ENCODE measurements around the gene C4orf36.

The C4orf36 gene

DNA sequence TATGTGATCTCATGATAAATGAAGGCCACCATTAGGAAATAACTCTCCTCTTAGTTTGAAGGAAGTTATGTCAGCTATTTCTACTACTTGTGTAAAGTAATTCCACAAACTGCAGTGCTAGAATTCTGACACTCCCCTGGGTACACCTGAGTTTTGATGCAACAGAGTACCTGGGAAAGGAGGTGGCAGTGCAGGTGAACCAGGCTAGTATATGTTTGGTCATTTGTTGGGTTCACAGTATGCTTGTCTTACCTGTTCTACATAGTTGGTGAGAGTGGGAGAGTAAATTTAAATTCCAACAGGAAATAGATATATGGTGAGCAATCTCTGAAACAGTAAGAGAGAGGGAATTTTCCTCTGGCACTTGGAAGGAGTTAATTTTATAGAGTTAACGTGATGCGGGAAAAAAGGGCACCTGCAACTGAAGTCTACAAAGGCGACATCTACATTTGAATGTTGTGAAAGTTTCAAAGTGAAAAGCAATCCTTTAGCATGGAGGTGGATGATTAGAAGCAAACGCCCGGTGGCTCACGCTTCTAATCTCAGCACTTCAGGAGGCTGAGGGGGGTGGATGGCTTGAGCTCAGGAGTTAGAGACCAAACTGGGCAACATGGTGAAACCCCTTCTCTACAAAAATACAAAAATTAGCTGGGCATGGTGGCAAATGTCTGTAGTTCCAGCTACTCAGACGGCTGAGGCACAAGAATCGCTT lies 34.7 kb downstream of the C4orf36 start:
- DNase-seq (ENCODE audit: low spot score) = no peak

DNA sequence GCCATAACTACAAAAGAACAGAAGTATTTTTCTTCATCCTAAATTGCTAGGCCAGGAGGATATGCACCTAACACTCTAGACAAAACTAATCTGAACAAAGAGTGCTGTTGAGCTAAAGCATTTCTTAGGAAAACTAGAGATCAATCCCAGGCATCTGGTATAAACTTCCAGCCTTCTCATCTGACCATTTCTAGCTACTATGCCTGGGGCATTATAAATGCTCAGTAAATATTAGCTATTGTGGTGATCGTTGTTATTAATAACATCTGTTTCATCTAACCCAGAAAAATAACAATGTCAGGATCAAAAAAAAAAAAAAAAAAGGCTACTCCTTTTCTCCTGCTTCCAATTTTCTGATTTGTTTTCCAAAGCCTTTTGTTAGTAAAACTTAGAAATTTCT lies 35.3 kb downstream of the C4orf36 start:
- DNase-seq (ENCODE audit: low spot score) = no peak

DNA sequence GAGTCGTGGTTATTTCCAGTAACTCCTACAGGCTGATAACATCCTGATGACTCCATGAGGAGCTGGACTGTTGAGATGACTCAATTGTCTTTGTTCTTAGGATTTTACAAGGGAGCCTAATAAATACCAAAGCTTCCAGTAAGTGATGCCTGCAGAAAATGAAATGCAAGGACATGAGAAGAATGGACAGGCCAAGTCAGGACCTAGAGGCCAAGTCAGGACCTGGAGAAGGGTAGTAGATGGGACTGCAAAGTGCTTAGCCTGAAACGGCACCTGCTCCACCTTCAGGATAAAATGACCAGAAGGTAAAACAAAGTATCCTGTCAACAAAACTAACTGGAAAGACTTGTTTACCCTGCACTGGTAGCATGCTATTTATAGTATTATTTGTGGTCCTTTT lies 36.6 kb downstream of the C4orf36 start:
- DNase-seq (ENCODE audit: low spot score) = peak; percentile 44

DNA sequence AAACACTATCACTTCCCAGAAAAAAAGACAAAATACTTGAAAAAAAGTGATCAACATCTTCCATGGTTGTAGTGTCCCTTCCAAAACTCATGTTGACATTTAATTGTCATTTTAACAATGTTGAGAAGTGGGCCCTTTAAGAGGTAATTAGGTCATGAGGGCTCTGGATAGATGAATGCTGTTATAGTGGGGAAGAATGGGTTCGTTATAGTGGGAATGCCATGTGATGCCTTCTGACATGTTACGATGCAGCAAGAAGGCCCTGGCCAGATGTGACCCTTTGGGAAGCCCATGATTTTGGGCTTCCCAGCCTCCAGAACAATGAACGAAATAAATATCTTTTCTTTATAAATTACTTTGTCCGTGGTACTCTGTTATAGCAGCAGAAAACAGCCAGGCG lies 39.0 kb downstream of the C4orf36 start:
- no peak for DNase-seq (ENCODE audit: low spot score)

DNA sequence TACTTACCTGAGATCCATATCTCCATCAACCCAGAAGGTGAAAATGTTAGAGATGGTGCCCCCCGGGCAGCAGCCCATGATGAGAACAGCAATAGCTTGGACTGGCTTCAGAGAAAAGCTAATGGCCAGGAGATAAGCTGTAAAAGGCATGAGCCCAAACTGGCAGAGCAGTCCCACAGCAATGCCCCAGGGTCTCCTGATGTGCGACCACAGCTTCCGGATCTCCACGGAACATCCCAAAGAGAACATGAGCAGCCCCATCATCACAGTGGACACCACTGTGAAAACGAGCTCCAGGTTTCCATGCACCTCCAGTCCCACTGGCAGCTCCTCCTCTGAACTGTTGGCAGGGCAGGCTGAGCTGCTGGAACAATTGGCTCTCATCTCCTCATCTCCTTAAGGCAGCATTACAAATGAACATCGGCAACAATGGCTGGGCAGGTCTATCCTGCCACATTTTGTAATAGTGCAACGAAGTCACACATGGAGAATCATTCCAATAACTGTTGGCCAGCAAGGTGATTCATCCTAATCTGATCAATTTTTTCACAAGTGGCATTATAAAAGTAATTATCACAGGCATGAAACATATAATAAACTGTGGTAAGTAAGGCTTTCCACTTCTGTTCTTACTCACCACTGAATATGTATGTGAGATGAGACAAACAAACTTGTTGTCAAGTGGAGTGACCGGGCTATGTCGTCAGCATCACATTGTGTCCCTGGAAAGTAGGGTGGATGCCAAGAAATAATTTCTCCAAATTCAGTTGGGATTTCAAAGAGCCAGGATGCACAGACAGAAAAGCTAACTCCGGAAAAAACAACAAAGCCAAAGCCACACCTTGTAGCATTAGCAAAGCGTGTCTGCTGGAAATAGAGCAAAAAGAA lies 43.2 kb downstream of the C4orf36 start, which contains the start of gene SLC10A6:
Gene SLC10A6, minus strand, starts transcription at position 653 of the 888 bp plus-strand sequence. Its CDS starts 269 bp downstream, at position 384.
- DNase-seq (ENCODE audit: low spot score) = no peak

DNA sequence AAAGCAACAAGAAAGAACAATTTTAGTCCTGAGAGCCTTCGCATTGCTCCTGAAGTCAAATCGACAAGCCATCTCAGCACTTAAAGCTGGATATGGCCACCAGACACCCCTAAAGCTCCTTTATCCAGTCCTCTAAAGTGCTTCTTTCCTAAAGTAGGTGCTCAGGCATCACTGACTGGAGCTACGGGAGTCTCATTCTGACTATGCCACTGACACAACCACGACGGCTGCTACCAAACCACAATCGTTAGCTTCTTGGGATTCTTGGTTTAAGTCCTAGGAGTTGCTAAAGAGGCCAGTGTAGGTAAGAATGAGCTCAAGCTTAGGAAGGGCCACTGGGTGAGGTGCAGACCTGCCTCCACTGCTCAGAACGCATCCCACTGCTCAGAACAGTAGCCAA lies 44.1 kb downstream of the C4orf36 start:
- DNase-seq (ENCODE audit: low spot score) = no peak

DNA sequence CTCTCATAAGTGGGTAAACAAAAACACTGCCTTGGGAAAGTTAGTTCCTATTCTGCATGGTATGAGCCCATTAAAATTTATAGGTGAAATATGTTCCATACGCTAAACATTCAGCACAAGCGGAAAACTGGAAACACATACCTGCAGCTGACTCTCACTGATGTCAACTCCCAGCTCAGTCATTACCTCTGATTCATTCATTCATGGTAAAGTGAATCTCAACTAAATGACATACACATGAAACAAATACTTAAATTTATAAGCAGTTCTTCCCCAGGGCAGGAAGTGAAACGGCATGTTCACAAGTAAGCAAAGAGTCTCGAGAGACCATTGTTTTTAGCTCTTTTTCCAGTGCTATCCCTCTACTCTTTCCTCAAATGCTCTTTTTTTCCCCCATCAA lies 44.7 kb downstream of the C4orf36 start:
- no peak for DNase-seq (ENCODE audit: low spot score)

DNA sequence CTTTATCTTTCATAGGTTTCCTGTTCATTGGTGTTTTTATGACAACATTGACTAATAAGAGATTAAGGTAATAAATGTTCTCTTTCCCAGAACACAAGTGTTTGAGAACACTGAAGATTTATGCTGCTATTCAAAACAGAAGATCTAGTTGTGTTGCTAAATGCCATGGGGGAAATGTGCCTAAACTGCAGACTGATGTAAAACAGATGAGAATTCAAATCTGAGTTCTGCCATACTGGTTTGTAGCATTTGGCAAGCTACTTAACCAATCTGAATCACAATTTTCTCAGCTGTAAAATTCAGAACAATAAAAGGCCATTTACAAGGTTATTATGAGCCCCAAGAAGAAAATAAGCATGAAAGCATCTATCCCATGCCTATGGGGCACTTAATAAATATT lies 45.3 kb downstream of the C4orf36 start:
- no peak for DNase-seq (ENCODE audit: low spot score)

DNA sequence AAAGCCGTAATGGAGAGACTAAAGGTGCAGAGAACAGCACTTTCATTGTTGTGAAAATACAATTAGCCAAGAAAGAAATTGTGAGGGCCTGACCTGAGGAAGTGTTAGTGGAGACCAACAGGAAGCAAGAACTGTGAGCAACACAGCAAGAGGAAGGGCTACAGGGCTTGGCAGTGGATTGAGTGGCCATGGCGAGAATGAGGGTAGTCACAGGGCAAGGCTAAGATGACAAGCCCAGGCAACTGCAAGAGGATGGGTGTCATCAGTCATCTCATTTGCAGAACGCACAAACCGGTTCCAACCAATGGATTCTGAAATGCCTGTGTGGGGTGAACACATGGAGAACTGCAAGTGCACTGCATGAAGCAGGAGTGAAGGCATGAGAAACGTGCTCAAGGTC lies 46.6 kb downstream of the C4orf36 start:
- no peak for DNase-seq (ENCODE audit: low spot score)

DNA sequence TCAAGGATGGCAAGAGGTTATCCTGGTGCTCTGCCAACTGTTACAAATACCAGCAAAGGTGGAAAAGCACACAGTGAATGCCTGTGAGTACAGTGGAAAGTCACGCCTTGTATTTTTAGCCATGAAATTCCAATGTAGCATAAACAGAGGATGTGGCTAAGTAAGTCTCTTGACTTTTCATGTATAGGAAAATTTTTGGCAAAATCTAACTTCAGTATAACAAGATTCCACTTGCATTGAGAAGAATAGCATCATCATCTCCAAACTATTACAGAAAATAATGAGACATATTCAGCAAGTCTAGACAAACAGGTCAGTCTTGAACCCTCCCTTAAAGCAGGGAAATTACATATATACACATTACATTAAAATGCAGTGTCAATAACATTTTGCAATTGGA lies 50.9 kb downstream of the C4orf36 start:
- DNase-seq (ENCODE audit: low spot score) = no peak

DNA sequence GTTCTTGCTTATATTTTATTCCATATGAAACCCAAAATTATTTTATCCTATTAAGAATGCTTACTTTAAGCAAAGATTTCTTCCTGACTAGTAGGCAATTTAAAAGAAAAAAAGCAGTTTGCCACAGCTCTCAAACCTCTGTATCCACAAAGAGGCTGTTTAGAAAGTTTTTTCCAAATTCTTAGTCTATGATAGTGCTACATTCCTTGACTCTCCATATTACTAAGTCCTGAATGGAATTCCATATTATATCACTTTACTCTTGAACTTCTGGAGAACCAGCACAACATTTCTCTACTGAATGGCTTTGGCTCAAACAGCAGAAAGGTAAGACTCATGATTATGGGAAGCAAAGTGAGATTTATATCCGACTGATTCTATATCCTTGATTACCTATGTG lies 51.4 kb downstream of the C4orf36 start:
- DNase-seq (ENCODE audit: low spot score) = no peak

DNA sequence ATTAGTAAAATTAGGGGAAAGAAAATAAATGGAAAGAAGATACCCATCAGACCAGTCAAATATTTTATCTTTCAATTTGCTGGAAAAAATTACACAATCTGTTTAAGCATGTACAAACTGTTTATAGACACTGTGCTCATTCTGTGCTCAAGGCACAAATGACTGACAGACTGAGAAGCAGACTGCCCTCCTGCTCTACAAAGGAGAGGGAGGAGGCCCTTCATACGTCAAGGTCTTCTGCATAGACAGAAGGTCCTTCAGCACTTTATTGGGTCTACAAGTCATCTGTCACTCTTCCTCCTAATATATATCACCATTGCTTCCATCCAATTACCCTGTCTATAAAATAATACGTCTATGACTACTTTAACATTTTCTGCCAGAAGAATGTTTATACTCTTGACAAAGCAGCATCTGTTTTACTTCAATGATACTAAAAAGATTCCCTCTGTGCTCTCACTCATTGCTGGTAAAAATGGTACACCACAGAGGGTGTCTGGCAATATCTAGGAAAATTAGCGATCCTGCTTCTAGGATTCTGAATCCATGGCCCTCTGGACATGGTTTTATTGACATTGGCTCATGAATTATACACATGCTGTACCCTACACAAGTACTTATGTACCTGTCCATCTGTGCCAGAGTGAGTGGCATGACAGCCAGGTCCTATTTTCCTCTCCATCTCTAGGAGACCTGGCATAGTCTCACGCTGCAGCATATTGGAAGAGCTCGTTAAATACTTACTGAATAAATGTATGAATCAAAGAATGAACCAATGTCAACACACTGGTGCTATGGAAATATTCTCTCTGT lies 54.3 kb downstream of the C4orf36 start:
- DNase-seq (ENCODE audit: low spot score) = no peak

DNA sequence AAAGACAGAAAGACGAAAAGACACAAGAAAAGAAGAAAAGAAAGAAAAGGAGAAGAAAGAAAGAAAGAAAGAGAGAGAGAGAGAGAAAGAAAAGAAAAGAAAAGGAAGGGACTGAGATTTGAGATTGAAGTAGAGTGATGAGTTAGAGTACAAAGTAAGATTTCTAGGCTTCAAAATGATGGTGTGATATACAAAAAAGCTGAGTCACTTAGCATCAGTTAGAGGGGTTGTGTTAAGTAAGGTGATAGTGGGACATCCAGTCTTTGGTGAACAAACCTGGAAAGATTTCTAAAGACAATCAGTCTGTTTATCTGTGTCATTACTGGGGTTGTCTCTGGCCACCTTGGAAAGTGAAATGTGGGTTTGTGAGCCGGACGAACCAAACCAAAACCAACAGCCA lies 56.5 kb downstream of the C4orf36 start:
- DNase-seq (ENCODE audit: low spot score) = no peak

DNA sequence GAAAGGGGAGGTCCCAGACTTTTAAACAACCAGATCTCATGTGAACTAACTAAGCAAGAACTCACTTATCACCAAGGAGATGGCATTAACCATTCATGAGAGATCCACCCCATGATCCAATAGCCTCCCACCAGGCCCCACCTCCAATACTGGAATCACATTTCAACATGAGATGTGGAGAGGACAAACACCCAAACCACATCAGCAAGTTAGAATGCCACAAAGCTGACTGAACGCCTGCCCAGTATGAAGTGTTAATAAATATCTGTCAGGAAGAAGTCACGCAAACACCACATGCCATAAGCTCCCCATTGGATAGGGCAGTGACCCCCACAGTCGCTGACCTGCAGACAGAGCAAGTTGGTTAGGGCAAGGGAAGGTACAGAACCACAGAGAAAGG lies 57.3 kb downstream of the C4orf36 start:
- peak; percentile 70 for DNase-seq (ENCODE audit: low spot score)

DNA sequence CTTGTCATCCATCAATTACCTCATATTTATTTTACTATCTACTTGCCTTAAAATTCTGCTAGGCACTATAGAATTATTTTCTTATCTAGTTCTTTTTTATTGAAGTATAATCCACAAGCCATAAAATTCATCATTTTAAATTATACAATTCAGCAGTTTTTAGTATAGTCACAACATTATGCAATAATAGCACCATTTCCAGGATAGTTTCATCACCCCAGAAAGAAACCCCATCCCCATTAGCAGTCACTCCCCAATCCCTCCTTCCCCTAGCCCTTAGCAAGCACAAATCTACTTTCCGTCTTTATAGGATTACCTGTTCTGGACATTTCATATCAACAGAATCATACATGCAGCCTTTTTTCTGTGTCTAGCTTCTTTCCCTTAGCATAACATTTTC lies 58.6 kb downstream of the C4orf36 start:
- DNase-seq (ENCODE audit: low spot score) = no peak

DNA sequence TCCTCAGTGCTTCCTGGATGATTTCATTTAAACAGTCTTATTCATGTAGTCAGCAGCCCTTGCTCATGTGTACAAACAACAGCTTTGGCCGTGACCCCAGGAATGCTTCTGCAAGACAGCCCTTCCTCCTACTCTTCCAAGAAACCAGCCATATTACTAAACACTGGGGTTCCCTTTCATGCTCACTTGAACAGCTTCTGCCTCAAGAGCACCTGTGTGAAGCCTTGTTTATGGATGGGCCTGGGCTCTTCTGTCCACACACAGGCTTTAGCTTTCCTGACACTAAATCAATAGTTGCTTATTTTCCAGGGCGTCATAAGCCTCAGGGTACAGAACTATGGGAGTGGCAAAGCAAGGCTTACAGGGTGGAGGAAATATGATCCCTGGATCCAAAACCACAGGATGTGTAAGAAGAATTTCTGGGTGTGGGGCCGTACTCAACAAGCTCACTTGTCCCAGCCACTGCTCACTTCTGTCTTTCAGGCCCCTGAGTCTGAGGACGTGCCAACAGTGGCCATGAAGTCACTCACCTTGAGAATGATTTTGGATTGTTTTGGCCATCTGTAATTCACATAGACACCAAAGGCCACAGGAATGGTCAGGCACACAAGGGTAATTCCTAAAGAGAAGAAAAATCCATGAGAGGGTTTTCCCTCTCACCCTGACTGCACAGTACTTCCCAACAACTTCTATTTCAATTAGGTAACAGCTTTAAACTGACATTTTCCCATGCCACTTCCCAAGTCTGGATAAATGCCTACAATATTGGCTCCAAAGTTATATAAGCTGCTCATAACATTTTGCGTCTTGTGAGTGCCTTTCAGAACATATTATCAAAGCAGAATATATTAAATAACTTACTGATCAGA lies 60.7 kb downstream of the C4orf36 start:
- DNase-seq (ENCODE audit: low spot score) = peak; percentile 68
